Right lobe of liver (tissue), 6 donors: Measurements from ENCODE around the gene CCR2. TPM values are rescaled to one million over a fixed set of nuclear protein-coding genes. Genes with fewer than 3 reads are reported as not detected.

ENCODE experiments used
- ATAC-seq, 4 donors: fragments of 200-7000 bp; cut with Tn5 transposase; one replicate each; pipeline ENCODE4 v1.9.1; 2020; ENCODE audit warnings: mild to moderate bottlenecking in 4 of 4, moderate library complexity in 4 of 4
- DNase-seq, 3 donors: peaks; one replicate each; pipeline ENCODE4 v3.0.0-alpha.2; 2020
- H3K27ac ChIP-seq, 3 donors: fragments of 200-600 bp; one replicate each; pipeline ENCODE4 v1.8.0; 2022
- H3K27me3 ChIP-seq, 2 donors: fragments of 200-600 bp; one replicate each; pipeline ENCODE4 v1.8.0; 2022
- H3K36me3 ChIP-seq, 4 donors: fragments of 200-600 bp; sonication (generic) in 1 of 4; one replicate each; pipeline versions ENCODE4 v1.5.1 to v1.8.0; 2017 to 2022; ENCODE audit warnings: control low read depth in 1 of 4
- H3K4me1 ChIP-seq, 4 donors: fragments of 200-600 bp; sonication (generic) in 1 of 4; one replicate each; pipeline versions ENCODE4 v1.5.1 to v1.8.0; 2017 to 2022; ENCODE audit warnings: control low read depth in 1 of 4
- H3K4me3 ChIP-seq, 3 donors: fragments of 200-600 bp; one replicate each; pipeline ENCODE4 v1.8.0; 2022
- H3K9me3 ChIP-seq, 4 donors: fragments of 200-600 bp; sonication (generic) in 1 of 4; one replicate each; pipeline versions ENCODE4 v1.5.1 to v1.8.0; 2017 to 2022; ENCODE audit warnings: control low read depth in 1 of 4
- POLR2A ChIP-seq: fragments of 450-650 bp; IDR thresholded peaks from one replicate; pipeline ENCODE4 v1.6.1; 2017; ENCODE audit warnings: antibody characterized with exemption, mild to moderate bottlenecking
- WGBS: methylation state at CpG from one replicate; pipeline ENCODE4 v1.1.6; 2018; ENCODE audit warnings: low coverage, low lambda C conversion rate; ENCODE audit not compliant: insufficient coverage; ENCODE audit errors: missing lambda C conversion rate; 5-methylcytosine and 5-hydroxymethylcytosine counted together
- intact Hi-C, 2 donors: fragments of 100-400 bp; cut with DNase I; formaldehyde crosslinking; loops; one replicate each; pipeline versions ENCODE4 v1.11.2 to v1.14.1; 2022
- long read RNA-seq: library from polyadenylated mRNA; unstranded; transcript quantifications from one replicate; pipeline ENCODE4 v2.0.0, GENCODE V29; 2019
- total RNA-seq, 6 experiments: library from RNA; depleted of rRNA in 2 of 6; stranded (reverse); fragments of >200 nt in 2 of 6; fragmentation: NEBNext Ultra II Directional in 3 of 6; extraction: Animal tissue kit (Norgen Biotek cat#: 25700) in 3 of 6; gene quantifications; one replicate each; pipeline versions ENCODE4 v1.1.0 to v1.2.4, GENCODE V29; 2016 to 2023
- TF ChIP-seq, protein P1 (sequence below), 4 donors: fragments of 200-600 bp in 3 of 4; fragments of 450-650 bp in 1 of 4; IDR thresholded peaks; one replicate each; pipeline versions ENCODE4 v1.5.1 to v1.8.0; 2016 to 2022; ENCODE audit warnings: antibody characterized with exemption in 4 of 4, mild to moderate bottlenecking in 2 of 4
- donor health status: DM: no; HTN: yes; CAD: no.
- donor health status: DM: no; HTN: no; CAD: no.
- donor health status: DM: no; HTN: no; CAD: no.
- donor health status: DM: no; HTN: yes; CAD: no.
- donor health status: DM: no; HTN: yes; CAD: no.

CCR2 gene
- total RNA-seq: 1 to 10 TPM in 3 of 6 experiments, under 1 TPM in 3; 0.66 to 1.5 (median 0.92) TPM
- long read RNA-seq: 0 reads

DNA sequence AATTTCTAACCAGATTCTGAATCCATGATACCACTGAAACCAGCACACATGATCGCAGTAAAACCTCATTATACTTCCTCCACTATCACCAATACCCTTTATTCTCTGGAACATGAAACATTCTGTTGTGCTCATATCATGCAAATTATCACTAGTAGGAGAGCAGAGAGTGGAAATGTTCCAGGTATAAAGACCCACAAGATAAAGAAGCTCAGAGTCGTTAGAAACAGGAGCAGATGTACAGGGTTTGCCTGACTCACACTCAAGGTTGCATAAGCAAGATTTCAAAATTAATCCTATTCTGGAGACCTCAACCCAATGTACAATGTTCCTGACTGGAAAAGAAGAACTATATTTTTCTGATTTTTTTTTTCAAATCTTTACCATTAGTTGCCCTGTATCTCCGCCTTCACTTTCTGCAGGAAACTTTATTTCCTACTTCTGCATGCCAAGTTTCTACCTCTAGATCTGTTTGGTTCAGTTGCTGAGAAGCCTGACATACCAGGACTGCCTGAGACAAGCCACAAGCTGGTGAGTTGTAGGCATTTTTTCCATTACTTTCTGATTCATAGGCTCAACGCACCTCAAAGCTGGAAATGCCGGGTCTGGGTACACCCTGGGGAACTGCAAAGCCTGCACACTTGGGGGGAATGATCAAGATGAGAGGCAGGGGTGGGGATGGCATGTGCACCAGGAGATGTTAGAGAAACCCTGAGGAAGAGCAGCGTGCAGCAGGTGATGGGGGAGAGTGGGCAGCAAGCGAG, at the start of gene CCR2:
Gene CCR2, plus strand, starts transcription at position 465 of the 764 bp plus-strand sequence. CDS start 3,417 bp downstream, outside the sequence.
- H3K27me3 ChIP-seq: no peaks in the 10 kb centered on the region
- intact Hi-C loops: no loop called here
- 41% methylated on average over 7 of the region's 7 CpGs for WGBS
- ATAC-seq (no peak), DNase-seq (no peak)
- no peak for TF ChIP-seq POLR2A
- TF ChIP-seq, protein P1, sequence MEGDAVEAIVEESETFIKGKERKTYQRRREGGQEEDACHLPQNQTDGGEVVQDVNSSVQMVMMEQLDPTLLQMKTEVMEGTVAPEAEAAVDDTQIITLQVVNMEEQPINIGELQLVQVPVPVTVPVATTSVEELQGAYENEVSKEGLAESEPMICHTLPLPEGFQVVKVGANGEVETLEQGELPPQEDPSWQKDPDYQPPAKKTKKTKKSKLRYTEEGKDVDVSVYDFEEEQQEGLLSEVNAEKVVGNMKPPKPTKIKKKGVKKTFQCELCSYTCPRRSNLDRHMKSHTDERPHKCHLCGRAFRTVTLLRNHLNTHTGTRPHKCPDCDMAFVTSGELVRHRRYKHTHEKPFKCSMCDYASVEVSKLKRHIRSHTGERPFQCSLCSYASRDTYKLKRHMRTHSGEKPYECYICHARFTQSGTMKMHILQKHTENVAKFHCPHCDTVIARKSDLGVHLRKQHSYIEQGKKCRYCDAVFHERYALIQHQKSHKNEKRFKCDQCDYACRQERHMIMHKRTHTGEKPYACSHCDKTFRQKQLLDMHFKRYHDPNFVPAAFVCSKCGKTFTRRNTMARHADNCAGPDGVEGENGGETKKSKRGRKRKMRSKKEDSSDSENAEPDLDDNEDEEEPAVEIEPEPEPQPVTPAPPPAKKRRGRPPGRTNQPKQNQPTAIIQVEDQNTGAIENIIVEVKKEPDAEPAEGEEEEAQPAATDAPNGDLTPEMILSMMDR (IDR thresholded peaks at IDR 0.05): no peak
- no peak within 1 kb of the TSS for H3K27ac ChIP-seq
- H3K4me3 ChIP-seq: no peak within 1 kb of the TSS
- no peaks in the 10 kb centered on the region for H3K4me1 ChIP-seq
- no peaks in the 10 kb centered on the region for H3K9me3 ChIP-seq
- no peaks in the 10 kb centered on the region for H3K36me3 ChIP-seq

DNA sequence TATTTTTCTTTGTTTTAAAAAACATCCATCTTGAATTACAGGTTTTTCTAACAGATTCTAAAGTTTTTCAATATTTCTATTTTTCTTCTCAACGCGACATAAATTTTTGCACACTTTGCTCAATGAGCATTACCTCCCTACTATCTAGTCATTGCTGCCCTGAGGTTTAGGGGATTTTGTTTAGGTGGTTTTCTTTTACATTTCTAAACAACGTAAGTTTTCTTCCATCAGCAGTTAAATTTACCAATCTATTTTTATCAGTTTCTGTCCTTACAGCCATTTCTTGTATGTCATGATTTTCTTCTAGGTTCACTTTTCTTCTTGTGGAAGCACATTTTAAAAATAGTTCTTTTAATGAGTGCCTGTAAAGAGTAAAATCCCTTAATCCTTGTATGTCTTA, 49.2 kb upstream of the CCR2 start:
- no peak overlapping the region for H3K4me3 ChIP-seq
- no peak for TF ChIP-seq POLR2A
- TF ChIP-seq, protein P1 (IDR thresholded peaks at IDR 0.05): no peak
- no peaks in the 10 kb centered on the region for H3K9me3 ChIP-seq
- no peaks in the 10 kb centered on the region for H3K36me3 ChIP-seq
- ATAC-seq (no peak), DNase-seq (no peak)
- WGBS: 55% methylated on average over 1 of the region's 3 CpGs
- no peaks in the 10 kb centered on the region for H3K4me1 ChIP-seq
- H3K27ac ChIP-seq: no peak overlapping the region
- H3K27me3 ChIP-seq: no peaks in the 10 kb centered on the region
- intact Hi-C loops: no loop called here

DNA sequence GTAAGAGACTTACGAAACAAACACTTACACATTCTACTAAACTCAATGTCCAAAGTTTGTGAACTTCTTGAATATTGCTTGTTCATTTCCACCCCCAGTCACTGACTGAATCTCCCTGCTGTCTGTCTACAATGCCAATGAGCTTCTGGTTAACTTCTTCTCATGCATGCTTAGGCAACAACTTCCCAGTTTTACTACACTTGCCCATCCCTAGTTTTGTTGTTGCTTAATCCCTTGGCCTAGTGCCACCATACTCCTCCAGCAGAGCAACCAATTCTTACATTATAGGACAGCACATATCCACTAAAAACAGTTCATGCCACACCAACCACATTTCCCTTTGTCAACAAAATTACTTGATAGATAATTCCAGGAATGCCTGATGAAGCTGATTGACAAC, 40.9 kb upstream of the CCR2 start:
- H3K27ac ChIP-seq: no peak overlapping the region
- peak in 3 of 4 donors; percentile 57 to 71 (median 61) for ATAC-seq

DNA sequence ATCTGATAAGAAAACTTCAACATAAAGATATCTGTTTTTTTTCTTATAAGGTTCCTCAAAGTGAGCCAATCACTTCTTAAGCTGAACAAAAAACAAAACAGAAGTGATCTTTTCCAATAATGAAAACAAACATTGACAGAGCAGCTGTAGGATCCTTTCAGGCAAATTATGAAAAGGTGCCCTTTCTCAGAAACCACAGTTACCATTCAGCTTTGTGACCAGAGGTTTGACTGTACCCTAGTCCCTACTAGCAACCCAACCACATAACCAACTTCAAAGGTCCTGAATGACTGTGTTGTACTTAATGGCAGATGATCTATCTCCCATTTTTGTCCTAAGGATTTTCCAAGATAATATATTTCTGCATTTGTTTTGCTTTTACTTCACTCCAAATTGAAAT, 39.4 kb upstream of the CCR2 start:
- no peak overlapping the region for H3K27ac ChIP-seq
- no peak overlapping the region for H3K4me3 ChIP-seq
- no peaks in the 10 kb centered on the region for H3K4me1 ChIP-seq
- no peaks in the 10 kb centered on the region for H3K9me3 ChIP-seq
- TF ChIP-seq POLR2A: no peak
- TF ChIP-seq, protein P1 (IDR thresholded peaks at IDR 0.05): no peak
- DNase-seq (no peak), ATAC-seq (no peak)
- no peaks in the 10 kb centered on the region for H3K36me3 ChIP-seq
- intact Hi-C loops: no loop called here
- no peaks in the 10 kb centered on the region for H3K27me3 ChIP-seq

More for the DNA sequence above, 40.9 kb upstream of the CCR2 start:
- intact Hi-C loops: no loop called here
- 38% methylated on average over 1 of the region's 1 CpG for WGBS
- Histone ChIP-seq H3K4me1 (no peaks in the 10 kb centered on the region), H3K4me3 (no peak overlapping the region), H3K27me3 (no peaks in the 10 kb centered on the region), H3K36me3 (no peaks in the 10 kb centered on the region), H3K9me3 (no peaks in the 10 kb centered on the region)
- TF ChIP-seq, protein P1 (IDR thresholded peaks at IDR 0.05): no peak
- no peak for TF ChIP-seq POLR2A
- no peak for DNase-seq

DNA sequence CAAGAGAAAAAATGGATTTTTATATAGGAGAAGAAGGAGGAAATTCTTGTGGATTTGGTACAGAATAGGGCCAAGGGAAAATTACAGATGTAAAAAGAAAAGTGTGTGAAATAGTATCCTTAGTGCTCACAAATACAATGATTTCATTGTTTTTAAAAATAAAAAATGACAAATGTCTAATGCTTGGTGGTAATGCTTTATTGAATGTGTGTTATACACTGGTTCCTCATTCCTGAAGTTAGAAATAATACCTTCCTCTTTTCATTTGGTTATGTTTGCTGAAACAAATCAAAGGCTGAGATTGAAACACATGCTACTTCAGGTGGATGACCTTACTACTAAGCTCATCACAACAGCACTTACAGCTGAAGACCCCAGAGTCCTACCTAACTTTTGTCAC, 37.7 kb upstream of the CCR2 start:
- Histone ChIP-seq H3K4me1 (no peaks in the 10 kb centered on the region), H3K27ac (no peak overlapping the region), H3K36me3 (no peaks in the 10 kb centered on the region), H3K9me3 (no peaks in the 10 kb centered on the region), H3K27me3 (peaks cover 0 to 4% of the 10 kb centered on the region in 2 donors), H3K4me3 (no peak overlapping the region)
- DNase-seq (no peak), ATAC-seq (no peak)
- TF ChIP-seq, protein P1 (IDR thresholded peaks at IDR 0.05): no peak
- TF ChIP-seq POLR2A: no peak
- intact Hi-C loops: no loop called here
